HG02571 (cell line): Measurements from ENCODE around the gene MAPK8.

Experiments used
- ATAC-seq: cut with Tn5 transposase; IDR thresholded peaks from one replicate; pipeline ENCODE4 v1.9.1; 2021; ENCODE audit warnings: mild to moderate bottlenecking, moderate library complexity; ENCODE audit not compliant: unreplicated experiment

Gene MAPK8

DNA sequence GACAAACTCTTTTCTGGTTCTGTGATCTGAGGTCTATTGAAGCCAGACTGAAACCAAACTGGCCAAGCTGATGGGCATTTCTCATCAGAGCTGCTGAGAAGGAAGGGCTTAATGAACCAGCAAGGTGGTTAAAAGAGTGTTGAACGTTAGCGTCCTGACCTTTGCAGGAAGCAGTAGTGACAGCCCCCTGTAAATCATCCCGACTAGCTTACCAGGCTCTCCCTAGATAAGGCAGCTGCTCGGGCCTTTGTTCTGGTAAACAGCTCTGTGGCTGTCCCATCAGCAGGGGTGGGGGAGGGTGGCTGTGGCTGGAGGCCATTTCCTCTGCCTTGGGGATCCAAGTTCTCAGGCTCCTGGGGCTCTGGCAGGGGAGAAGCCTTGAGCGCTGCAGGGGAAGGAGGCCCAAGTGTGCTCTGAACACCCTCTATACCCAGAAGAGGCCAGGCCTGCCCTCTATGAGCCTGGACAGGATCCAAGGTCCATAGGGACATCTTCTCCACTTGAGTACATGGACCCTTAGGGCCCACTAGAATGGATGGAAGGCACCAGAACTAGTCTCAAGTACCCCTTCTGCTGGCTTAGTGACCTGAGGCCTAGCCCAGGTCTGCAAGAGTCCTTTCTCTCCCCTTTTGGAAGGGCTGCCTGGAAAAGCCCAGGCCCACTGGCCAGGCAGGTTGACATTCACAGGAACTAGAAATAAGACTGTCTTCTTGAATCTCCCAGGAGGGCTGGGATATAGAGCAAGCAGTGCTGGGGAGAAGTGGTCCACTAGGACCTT is 163.8 kb downstream of the MAPK8 start:
- ATAC-seq: no peak

DNA sequence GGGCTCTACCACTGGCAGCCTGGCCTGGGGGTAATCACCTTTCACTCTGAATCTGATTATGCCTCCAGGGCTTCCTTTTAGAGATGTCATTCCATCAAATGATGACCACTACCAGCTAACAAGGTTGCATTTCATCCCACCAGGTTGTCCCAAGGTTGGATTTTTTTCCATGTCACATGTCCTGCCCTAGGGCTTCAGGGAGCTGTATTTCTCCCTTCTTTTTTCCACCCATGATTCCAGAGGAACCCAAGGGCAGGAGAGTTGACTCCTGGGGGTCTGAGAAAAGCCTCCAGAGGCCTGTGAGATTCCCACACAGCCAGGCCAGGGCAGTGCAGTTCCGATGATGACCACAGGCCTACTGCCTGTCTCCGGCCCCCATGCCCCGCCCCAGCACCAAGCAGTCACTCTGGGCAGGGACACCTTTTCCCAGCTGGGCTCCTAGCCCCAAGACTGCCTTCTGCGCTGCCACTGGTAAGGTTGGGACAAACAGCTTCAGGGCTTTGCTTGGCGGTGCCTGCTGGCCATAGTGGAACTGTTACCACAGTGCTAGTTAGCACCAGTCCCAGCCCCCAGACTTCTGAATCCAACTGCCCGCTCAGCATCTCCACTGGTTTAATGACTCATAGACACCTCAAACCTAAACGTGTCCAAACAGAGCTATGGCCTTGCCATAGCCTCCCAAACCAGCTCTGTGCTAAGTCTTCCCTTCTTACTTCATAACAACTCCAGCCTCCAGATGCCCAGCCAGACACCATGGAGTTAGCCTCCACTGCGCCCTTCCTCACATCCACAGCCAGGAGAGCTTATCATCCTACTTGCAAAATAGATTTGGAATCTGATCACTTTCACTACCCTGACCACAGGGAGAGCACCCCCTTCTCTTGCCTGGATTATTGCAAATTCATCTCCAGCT is 164.7 kb downstream of the MAPK8 start:
- no peak for ATAC-seq

DNA sequence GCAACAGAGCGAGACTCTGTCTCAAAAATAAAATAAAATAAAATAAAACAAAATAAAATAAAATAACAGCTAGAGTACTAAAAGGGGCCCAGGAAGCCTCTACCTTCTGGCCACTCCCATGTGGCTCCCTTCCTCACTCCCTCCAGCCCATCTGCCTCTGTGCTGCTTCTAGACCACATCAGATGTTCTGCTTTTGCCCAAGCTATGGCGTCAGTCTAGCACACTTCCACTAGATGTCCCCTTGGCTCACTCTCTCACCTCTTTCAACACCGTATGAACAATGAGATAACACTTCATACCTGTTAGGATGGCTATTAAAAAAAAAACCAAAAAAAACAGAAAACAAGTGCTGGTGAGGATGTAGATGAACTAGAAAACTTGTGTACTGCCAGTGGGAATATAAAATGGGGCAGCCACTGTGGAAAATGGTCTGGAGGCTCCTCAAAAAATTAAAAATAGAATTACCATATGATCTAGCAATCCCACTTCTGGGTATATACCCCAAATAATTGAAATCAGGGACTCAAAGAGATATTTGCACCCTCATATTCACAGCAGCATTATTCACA is 166.1 kb downstream of the MAPK8 start:
- ATAC-seq: no peak

DNA sequence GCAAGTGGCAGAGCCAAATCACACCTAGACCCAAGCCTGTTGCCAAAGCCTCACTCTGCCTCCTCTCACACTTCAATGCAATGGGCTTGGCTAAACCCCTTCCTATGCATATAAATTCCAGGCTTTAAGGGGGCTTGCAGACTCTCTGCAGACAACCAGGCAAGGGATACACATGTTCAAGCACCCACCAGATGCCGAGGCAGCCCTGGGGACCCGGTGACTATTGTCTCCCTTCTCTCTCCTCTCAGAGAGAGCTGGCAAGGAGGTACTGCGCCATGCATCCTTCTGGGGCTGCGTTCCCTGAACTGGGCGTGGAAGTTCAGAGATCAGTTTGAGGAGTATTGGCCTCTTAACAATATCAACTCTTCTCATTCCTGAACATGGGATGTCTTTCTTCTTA is 167.2 kb downstream of the MAPK8 start:
- ATAC-seq: no peak

DNA sequence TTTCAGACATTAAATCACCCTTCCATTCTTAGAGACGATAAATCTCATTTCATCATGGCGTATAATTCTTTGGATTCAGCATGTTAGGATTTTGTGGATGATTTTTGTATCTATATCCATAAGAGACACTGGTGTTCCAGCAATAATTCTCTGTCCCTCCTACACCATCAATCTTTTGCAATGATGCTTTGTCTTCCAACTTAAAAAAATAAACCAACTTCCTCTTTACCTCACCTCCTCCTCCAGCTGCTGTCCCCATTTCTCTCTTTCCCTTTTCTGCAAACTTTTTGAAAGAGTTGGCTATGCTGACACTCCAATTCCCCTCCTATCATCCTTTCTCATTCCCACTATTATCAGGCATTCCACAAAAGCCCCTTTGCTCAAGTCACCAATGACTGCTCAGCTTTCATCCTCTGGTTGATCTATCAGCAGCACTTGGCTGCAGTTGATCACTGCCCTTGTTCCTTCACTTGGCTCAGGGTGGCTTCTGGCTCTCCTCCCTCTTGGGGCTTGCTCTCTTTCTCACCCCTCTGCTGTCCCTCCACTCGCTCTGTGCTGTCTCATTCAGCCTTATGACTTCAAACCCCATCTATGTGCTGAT is 168.4 kb downstream of the MAPK8 start:
- ATAC-seq: no peak

DNA sequence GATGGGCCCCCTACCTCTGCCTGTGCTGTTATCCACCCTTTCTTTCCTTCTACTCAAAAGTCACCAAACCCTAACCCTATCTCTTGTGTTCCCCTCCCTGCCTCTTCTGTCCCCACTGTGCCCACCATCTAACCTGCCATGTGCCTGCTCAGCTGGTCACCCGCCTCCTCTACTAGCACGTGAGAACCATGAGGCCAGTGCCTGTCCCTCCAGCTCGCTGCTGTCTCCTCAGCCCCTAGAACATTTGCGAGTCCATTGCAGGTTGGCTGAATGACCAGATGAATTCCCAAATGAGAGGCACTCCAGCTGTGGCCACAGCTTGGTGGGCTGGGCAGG is 169.4 kb downstream of the MAPK8 start:
- ATAC-seq: no peak

DNA sequence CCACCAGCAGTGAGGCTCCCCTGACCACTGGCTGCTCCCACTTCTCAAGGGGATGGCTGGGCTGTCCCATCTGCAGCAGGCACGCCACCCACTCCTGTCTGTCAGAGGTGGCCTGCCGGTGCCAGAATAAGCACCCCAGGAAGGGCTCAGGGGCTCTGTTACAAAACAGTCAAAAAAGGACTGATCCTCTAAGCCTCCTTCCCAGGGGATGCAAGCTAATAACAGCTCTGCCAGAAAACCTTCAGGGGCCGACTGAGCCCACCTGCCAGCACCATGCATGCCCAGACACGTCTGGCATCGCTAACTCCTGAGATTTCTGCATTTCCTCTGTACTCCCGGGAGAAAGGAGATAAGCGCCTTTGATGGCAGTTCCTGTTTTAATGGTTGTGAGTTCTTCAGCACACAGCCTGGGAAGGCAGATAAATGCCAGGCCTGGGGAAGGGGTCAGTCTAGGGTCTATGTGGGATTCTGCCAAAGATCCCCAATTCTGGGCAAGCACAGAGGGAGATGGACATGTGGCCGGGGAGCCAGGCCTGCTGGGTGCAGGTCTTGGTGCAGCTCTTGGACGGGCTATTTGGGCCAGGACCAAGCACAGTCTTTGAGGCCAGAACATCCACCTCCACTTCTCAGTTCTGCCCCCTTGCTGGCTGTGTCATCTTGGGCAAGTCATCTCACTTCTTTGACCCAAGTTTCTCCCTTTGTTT is 170.0 kb downstream of the MAPK8 start:
- ATAC-seq: no peak

DNA sequence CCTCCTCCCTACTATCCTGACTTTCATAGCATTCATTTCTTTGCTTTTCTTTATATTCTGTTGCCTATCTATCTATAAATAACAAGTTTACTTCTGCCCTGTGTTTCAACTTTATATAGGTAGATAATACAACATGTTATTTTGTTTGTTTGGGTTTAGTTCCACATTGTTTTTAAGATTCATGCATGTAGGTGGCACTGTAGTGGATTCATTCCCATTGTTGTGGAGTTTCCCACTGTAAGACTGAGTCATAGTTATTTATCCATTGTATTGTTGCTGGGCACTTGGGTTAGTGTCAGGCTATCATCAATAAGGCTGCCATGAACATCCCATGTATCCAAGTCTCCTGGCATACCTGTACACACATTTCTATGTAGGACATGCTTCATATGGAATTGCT is 170.7 kb downstream of the MAPK8 start:
- no peak for ATAC-seq

DNA sequence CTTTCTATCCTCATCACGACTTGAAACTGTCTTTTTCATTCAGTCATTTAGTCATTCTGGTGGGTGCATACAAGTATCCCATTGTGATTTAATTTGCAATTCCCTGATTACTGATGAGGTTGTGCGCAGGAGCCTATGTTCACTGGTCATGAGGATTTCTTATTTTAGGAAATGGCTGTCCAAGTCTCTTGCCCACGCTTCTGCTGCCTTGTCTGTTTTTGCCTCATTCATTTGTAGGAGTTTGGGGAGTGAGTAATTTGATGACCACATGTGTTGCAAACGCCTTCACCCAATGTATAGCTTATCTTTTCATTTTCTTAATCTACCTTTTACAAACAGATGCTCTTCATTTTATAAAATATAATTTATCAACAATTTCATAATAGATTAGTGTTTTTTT is 171.1 kb downstream of the MAPK8 start:
- ATAC-seq: no peak

DNA sequence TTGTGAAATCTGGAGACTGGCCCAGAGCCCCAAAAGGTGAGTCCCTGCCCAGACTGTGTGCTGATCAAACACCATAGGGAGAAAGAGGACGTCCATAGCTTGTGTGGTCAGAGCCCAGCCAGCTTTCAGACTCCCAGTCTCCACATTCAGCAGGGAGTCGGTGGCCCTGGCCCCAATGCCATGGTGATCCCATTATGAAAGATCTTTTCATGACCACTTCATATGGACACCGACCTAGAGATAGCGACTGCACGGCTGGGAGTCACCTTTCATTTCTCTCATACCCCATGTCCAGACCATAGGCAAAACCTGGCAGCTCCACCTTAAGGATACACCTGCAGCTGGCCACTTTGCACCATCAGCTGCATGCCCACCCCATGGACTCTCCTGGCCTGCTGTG is 172.0 kb downstream of the MAPK8 start:
- no peak for ATAC-seq

DNA sequence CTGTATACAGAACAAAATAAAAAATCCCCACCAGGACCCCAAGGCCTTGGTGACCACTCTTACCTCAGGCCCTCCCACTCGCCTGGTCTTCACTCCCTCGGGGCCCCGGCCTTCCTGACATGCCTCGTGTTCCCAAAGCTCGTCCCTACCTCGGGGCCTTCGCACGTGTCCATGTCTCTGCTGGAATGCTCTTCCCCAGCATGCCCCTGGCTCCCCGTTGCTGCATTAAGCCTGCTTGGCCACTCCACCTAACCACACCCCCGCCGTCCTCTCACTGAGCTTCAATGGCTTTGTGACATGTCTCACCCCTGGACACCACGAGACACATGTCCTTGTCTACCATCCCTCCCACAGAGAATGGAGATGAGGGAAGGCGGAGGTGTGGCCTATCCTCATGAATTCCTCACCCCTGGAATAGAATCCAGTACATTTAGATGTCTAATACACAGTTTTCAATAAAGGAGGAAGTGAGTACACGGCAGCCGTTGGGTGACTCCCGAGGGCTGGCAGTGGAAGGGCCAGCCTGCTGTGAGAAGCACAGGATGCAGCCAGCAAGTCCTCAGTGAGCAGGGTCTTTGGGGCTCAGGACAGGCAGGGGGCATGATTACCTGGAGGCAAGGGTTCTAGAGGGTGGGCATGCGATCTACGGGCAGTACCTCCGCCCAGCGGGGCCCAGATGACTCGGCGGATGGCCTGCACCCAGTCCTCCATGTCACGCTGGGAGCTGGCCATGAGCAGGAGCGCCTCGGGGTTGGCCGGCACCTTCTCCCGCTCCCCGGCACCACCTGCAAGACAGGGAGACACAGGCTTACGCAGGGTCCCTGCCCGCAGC is 172.7 kb downstream of the MAPK8 start:
- no peak for ATAC-seq

DNA sequence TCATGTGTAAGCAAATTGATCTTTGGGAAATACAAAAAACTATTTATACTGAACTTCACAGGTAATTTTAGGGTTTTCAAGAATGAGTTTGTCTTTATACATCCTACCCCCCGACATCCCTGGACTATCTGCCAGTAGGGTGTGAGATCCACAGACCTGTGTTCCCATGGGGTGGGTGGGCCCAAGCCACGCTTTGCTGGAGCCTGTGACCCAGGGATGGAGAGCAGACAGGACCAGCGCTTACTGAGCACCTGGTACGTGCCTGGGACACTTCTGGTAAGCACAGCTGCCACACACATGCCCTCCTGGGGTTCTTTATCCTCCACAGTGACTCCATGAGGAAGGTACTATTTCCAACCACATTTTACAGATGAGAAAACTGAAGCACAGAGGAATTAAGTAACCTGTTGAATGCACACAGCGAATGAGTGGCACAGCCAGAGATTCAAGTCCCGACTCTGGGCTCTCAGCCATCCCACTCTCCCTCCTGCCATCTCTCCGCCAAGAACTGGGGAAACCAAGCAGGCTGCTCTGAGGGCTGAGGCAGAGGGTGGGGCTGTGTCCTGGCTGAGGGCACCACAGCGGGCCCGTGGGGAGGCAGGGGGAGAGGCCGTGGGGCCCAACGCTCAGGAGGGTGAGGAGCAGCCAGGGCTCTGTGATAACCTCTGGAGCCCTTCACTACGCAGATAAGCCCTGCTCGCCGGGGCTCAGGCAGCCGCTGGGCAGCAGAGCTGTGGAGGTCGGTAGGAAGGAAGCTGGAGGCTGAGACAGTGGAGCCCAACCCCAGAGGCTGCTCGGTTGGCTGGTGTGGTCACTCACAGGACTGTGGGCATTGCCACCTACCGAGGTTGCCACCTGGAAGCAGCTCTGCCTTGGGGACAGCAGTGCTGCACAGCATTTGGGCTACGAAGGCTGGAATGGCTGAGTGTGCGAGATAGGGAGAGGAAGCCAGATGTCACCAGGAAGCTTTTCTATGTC is 174.2 kb downstream of the MAPK8 start:
- no peak for ATAC-seq

DNA sequence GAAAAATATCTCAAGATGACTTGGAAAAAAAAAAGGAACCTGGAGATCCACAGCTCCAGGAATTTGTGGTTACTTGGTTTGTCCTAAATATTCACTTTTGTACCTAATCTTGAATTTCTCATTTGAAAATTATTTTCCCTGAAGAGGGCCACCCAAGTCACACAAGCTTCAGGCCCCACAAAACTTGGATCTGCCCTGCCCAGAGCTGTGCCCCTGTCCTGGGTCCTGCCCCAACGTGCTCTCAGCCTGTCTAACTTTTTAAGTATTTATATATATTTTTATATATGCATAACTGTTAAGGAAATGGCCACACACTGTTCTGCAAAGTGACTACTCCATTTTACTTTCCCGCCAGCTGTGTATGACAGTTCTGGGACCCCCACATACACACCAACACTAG is 174.9 kb downstream of the MAPK8 start:
- no peak for ATAC-seq

DNA sequence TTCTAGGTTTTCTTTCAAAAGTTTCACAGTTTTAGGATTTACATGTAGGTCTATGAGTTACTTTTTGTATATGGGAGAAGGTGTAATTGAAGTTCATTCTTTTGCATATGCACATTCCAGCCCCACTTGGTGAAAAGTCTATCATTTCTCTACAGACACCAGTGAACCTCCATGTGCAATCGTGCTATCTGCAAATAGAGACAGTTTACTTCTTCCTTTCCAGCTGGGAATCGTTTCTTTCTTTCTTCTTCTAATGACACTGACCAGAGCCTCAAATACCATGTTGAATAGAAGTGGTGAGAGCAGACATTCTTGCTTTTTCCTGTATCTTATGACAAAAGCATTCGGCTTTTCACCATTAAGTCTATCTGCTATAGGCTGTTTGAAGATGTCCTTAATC is 175.7 kb downstream of the MAPK8 start:
- ATAC-seq: no peak

DNA sequence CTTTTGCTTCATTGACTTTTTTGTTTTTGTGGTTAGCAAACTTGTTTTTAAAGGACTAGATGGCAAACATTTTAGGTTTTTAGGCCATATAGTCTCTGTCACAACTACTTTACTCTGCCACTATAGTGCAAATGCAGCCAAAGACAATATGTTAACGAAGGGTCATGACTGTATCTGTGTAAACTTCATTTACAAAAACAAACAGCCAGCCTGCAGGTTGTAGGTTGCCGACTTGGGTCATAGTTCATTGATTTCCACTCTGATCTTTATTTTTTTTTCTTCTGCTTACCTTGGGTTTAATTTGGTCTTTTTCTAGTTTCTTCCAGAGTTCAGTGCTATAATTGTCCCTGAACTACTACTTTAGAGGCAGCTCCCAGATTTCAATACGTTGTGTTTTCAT is 178.4 kb downstream of the MAPK8 start:
- no peak for ATAC-seq

DNA sequence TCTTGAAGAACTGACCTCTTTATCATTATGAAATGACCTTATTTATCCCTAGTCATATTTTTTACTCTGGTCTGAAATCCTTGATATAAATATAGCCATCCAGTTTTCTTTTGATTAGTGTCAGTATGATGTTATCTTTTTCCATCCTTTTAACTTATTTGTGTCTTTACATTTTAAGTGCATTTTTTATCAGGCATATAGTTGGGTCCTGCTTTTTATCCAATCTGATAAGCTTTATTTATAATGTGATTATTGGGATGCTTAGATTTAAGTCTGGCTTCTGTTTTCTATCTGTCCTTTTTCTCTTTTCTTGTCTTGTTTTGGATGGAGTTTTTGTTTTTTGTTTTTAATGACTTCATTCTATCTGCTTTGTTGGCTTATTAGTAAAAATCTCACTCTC is 179.2 kb downstream of the MAPK8 start:
- ATAC-seq: no peak

DNA sequence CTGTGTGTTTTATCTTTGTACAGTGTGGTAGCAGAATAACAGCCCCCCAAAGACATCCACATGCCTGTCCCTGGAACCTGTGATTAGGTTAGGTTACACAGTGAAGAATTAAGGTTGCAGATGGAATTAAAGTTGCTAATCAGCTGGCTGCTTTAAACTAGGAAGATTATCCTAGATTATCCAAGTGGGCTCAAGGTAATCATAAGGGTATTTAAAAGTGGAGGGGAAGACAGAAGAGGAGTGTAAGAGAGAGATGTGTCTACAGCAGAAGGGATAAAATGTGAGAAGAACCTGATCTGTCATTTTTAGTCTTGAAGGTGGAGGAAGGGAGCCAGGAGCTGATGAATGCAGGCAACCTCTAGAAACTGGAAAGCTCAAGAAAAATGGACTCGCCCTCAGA is 180.8 kb downstream of the MAPK8 start:
- no peak for ATAC-seq
